Measurements from ENCODE around the gene NDUFB3.
"Not testable (repeated sequence)": the region's sequence is repeated elsewhere in the genome, so short reads cannot be mapped to it uniquely, and the experiment has no call there.

The NDUFB3 gene

GRCh38 chr2:201090574-201090973, 18.8 kb downstream of the NDUFB3 start:
- no peak for DNase-seq (ENCODE audit: low read depth in 1 of 2, low spot score in 1 of 2)

DNA sequence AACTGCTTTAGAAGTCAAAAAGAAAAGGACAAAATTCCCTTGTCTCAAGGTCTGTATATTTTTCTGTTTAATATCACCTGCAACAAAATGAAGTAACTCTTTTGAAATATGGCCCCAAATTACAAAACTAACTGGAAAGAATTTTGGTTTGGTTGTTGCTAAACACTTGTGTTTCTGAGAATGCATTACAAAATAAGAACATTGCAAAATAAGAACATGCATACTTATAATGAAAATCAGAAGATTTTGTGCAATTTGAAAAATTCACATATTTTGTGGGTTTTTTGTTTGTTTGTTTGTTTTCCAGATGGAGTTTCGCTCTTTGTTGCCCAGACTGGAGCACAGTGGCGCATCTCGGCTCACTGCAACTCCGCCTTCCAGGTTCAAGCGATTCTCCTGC, 21.8 kb downstream of the NDUFB3 start:
- no peak for DNase-seq (ENCODE audit: low read depth in 1 of 2, low spot score in 1 of 2)

- no peak for DNase-seq (ENCODE audit: low read depth in 1 of 2, low spot score in 1 of 2)
These were observed 28.7 kb downstream of the NDUFB3 start for GRCh38 chr2:201100497-201100896.

DNA sequence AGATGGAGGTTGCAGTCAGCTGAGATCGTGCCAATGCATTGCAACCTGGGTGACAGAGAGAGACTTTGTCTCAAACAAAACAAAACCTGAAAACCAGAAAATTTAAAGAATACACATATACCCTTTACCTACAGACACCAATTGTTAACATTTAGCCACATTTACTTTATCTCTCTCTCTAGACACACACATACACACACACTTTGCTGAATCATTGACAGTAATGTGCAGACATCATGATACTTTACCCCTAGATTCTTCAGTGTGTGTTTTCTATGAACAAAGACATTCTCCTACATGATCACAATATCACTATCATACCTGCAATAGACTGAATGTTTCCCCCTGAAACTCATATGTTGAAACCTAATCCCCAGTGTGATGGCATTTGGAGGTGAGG, 34.0 kb downstream of the NDUFB3 start:
- no peak for DNase-seq (ENCODE audit: low read depth in 1 of 2, low spot score in 1 of 2)

GRCh38 chr2:201107624-201108023, 35.8 kb downstream of the NDUFB3 start:
- DNase-seq (ENCODE audit: low read depth in 1 of 2, low spot score in 1 of 2), result no peak

- no peak for DNase-seq (ENCODE audit: low read depth in 1 of 2, low spot score in 1 of 2)
These were observed 36.5 kb downstream of the NDUFB3 start for GRCh38 chr2:201108341-201108740.

- no peak for DNase-seq (ENCODE audit: low read depth in 1 of 2, low spot score in 1 of 2)
These were observed 37.4 kb downstream of the NDUFB3 start for GRCh38 chr2:201109186-201109585.

- DNase-seq (ENCODE audit: low read depth in 1 of 2, low spot score in 1 of 2), result no peak
These were observed 38.8 kb downstream of the NDUFB3 start for GRCh38 chr2:201110615-201111014.

DNA sequence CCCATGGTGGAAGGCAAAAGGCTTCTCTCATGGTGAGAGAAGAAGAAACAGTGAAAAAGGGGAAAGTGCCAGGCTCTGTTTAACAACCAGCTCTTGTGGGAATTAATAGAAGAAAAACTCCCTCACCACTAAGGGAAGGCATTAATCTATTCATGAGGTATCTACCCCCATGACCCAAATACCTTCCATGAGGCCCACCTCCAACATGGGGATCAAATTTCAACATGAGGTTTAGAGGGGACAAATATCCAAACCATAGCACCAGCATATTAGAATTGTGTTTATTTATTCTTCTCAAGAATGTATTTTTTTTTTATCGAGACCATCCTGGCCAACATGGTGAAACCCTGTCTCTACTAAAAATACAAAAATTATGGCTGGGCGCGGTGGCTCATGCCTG, 39.3 kb downstream of the NDUFB3 start:
- no peak for DNase-seq (ENCODE audit: low read depth in 1 of 2, low spot score in 1 of 2)

DNA sequence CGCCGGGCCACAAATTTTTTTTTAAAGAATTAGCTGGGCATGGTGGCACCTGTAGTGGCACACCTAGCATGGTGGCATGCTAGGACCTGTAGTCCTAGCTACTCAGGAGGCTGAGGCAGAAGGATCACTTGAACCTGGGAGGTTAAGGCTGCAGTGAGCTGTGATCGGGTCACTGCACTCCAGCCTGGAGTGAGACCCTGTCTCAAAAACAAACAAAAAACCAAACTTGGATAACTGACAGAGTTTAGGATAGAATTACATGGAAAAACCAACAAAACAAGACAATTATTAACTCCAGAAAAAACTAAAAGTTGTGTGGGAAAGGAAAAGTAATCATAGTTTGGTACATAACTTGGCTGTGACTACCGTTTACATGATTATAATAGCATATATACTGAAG, 42.5 kb downstream of the NDUFB3 start:
- no peak for DNase-seq (ENCODE audit: low read depth in 1 of 2, low spot score in 1 of 2)

GRCh38 chr2:201114846-201115245, 43.0 kb downstream of the NDUFB3 start:
- no peak for DNase-seq (ENCODE audit: low read depth in 1 of 2, low spot score in 1 of 2)

DNA sequence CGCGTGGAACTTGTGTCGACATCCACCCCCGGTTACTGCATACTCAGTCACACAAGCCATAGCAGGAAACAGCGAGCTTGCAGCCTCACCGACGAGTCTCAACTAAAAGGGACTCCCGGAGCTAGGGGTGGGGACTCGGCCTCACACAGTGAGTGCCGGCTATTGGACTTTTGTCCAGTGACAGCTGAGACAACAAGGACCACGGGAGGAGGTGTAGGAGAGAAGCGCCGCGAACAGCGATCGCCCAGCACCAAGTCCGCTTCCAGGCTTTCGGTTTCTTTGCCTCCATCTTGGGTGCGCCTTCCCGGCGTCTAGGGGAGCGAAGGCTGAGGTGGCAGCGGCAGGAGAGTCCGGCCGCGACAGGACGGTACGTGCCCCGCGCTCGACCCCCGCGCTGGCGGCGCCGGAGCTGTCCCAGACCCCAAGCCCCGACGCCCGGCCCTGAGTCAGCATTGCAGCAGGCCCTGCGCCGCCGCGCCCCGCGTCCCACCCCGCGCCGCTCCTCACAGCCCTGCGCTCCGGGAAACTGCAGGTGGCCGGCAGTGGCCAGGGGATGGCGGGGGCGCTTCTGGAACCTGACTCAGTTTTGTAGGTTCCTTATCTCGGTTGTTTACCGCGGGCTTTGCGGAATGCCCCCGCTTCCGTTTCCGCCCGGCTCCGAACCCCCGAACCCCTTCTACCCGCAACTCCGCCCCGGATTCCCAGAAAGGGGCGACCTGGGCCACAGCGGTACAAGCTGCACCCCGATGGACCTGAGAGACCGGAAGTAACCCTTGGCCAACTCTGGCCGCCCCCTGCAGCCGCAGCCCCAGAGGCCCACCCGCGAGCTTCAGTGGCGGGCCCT, 44.5 kb downstream of the NDUFB3 start, which contains the start of gene CFLAR:
Gene CFLAR (plus strand): TSS at position 50 of the 844 bp plus-strand sequence. CDS start 13,702 bp downstream, outside the sequence.
- DNase-seq (ENCODE audit: low read depth in 1 of 2, low spot score in 1 of 2), result peak; percentile 67 to 75

DNA sequence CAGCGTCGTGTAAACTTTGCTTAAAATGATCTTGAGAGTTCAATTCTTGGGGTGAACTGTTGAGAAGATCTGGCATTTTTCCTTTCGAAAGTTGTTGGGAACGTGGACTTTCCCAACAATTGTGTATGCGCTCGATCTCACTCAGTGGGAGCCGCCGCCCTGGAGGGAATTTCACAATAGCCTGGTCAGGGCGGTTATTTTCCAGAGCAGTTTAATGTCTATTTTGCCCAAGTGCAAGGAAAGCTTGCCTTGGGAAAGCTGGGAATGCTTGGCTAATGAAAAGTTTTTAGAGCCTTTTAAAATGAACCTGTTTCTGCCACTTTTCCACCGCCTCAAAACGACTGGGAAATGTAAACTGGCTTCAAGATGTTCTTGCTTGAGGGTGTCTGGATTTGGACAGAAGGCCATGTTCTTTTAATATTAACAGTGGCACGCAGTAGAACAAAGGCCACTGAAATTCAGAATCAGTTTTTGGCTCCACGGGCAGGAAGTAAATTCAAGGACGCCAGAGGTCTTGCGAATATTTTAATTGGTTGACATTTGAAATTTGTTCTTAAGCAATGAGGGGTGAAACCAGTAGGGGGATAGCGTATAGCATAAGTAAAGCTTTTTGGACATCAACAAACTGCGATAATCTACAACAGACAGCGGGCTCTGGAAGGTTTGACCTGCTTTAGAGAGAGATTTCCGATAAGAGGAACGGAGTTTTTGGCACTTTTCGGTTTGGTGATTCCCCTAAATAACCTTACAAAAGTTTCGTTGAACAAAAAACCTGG, 45.3 kb downstream of the NDUFB3 start:
- no peak for DNase-seq (ENCODE audit: low read depth in 1 of 2, low spot score in 1 of 2)

- DNase-seq (ENCODE audit: low read depth in 1 of 2, low spot score in 1 of 2), result not testable (repeated sequence)
These were observed 45.9 kb downstream of the NDUFB3 start for GRCh38 chr2:201117735-201118094.

DNA sequence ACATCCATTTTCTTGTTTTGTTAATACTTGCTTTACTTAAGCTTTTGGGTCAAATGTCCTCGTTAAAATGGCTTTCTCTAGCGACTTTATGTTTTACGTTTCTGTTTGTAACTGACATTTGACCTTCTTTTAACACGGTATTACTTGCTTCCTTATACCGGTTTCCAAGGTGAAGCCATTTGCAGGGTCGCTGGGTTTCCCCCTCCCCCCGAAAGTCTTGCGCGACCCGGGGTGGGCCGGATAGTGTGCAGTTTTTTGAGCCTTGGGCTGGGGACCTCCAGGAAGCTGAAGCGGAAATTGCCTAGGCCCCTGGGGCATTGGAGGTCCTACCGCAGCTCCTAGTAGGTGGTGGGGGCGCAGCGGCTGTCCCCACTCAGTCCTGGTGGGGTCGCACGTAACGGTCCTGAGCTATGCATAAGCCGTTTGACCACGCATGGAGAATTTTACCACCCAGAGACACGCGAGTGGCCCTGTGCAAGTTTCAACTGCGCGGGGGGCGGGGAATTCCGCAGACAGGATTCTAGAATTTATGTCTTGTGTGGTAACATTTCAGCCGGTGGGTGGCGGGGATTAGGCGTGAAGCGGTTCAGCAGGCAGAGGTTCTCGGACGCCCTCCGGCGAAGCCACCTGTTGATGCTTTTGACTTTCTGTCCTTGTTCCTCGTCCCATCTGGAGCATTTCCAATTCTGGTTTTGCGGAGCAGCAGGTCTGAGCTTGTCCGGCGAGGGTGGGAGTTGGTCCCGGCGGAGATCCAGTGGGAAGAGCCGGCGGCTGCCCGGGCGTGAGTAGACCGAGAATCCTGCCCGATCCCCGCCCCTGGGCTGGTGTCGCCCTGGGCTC, 46.5 kb downstream of the NDUFB3 start:
- peak; percentile 75 to 79 for DNase-seq (ENCODE audit: low read depth in 1 of 2, low spot score in 1 of 2)

DNA sequence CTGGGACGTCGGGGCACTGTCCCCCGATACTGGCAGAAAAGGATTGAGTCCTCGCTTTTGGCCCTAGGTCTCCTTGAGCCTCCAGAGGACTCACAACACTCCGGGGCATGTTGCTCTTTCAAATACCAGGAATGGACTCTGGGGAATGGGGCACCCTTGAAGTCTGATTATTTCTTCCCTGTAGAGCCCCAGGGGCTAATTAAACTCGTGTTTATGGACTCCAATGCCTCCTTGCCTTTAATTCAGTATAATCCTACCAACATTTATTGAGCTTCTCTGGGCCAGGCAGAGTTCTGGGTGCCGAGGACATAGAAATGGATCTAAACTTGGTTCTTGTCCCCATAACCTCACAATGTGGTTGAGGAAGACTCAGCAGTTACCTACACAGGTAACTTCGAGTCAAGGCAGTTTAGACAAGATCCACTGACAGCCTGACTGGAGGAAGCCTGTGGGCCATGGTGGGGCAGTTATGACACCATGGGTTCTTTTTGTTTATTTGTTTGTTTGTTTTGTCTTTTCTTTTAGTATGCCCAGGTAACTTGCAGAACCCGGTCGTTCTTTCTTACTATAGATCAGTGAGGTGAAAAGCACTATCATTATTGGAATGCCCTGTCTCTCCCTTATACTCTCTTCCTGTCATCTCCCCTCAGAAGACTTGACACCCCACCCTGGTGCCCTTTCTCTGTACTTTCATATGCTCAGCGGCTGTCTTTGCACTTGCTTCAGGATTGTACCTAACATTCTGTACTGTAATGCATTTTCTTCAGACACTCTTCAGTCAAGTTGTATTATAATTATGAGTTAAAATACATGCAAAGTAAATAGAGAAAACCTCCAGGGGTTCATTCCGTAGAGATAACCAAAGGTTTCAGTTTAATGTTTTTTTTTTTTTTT, 47.4 kb downstream of the NDUFB3 start:
- no peak for DNase-seq (ENCODE audit: low read depth in 1 of 2, low spot score in 1 of 2)

GRCh38 chr2:201122276-201122675, 50.5 kb downstream of the NDUFB3 start:
- DNase-seq (ENCODE audit: low read depth in 1 of 2, low spot score in 1 of 2), result no peak

DNA sequence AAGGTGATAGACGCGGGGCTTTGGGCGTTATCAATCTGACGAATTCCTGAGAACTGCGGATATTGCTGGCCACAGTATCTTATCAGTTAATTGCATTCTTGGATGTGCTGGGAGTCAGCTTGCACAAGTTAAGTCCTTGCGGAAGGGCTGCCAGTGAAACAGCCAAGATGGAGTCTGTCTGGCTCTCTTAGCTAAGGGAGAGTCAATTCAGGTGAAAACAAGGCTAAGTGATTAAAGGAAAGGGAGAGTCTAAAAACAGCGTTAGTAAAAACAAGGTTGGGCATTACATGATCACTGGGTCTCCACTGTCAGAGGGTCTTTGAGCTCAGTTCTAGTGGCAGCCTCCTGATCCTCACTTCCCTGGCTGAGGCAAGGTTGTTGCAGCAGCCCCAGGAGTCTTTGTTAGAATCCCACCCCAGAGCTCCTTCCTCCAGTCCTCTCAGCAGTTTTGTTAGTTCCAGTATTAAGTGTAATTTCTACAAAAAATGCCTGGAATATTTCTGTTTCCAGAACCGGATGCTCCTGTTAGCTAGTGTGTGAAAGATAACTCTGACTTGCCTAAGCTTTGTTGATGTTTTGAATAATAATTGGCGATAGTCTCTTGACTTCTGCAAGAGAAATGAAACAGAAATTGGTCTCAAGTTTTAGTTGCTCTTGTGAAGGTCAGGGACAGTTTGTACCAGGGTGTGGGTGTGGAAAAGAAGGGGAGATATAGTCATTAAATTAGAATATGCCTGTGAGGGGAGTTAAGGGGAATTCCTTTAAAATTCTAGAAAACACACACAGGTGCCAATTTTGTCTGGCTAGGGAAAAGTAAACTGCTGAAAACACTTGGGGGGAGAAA, 54.7 kb downstream of the NDUFB3 start:
- no peak for DNase-seq (ENCODE audit: low read depth in 1 of 2, low spot score in 1 of 2)

GRCh38 chr2:201127152-201127511, 55.3 kb downstream of the NDUFB3 start:
- no peak for DNase-seq (ENCODE audit: low read depth in 1 of 2, low spot score in 1 of 2)

DNA sequence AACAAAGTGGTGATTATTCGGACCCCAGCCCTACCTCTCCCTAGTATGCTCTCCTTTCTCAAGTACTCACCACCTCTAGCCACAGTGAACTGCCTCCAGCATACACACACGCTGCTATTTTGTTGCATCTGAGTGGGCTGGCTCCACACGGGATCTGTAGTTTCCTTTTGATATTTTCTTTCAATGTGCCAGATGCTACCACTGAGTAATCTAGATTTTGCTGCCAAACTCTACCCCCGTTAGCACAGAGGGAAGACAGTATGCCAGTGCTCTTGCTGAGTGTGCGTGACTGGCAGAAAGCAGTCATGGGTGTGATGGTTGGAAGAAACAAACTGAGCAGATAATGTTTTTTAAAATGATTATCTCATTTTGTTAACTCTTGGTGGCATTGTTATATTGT, 55.8 kb downstream of the NDUFB3 start:
- peak in 1 of 2 donors; percentile 34 for DNase-seq (ENCODE audit: low read depth in 1 of 2, low spot score in 1 of 2)

Data from activated T-helper 1 cell treated with anti-CD3 and anti-CD28 coated beads, Interleukin-2, amount 50 U/mL, for 16 hours (primary cell).